HuH-7.5 (cell line): ENCODE measurements around the gene FBXW11.
A peak's percentile ranks its signal among the peaks of the same experiment; 100 is the strongest.

ENCODE experiments used
- DNase-seq: peaks from one replicate; pipeline ENCODE4 v3.0.0; 2011; ENCODE audit warnings: low spot score

Gene FBXW11

DNA sequence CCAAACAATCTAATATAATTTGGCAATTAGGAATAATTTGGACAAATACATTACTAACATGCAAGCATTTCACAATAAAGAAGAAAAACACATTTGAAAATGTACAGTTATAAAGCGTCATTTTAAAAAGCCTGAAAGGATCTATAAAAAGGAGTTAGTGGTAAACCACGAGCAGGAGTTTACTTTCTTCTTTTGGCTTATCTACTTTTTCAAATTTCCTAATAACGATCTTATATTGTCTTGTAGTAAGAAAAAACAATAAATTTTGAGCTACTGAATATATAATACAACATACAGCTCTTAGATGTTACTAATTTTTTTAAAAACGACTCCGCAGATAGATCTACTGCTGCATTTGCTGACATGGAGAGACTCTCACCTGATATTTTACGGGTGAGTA lies 141.0 kb downstream of the FBXW11 start:
- no peak for DNase-seq

GRCh38 chr5:171863935-171864334 lies 142.5 kb downstream of the FBXW11 start:
- DNase-seq = no peak

GRCh38 chr5:171862624-171863023 lies 143.8 kb downstream of the FBXW11 start:
- DNase-seq = no peak

DNA sequence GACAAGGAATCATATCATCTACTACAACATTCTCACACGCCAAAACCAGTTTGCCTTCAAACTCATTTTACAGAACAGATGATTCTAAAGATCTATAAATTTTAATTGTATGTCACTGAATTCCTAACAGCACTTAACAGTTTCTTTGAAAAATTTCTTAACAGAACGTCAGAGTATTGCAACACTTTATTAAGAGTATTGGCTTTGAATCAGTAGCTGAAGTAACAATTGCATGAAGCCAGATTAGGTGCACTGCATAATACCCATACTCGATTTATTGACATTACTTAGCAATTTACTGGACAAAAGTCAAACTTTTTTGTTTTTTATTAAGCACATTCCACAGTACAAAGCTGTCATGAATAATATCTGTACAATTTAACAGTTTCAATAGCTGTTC lies 145.1 kb downstream of the FBXW11 start:
- DNase-seq = no peak

GRCh38 chr5:171858303-171858702 lies 148.1 kb downstream of the FBXW11 start:
- no peak for DNase-seq

GRCh38 chr5:171857489-171857876 lies 149.0 kb downstream of the FBXW11 start:
- no peak for DNase-seq

DNA sequence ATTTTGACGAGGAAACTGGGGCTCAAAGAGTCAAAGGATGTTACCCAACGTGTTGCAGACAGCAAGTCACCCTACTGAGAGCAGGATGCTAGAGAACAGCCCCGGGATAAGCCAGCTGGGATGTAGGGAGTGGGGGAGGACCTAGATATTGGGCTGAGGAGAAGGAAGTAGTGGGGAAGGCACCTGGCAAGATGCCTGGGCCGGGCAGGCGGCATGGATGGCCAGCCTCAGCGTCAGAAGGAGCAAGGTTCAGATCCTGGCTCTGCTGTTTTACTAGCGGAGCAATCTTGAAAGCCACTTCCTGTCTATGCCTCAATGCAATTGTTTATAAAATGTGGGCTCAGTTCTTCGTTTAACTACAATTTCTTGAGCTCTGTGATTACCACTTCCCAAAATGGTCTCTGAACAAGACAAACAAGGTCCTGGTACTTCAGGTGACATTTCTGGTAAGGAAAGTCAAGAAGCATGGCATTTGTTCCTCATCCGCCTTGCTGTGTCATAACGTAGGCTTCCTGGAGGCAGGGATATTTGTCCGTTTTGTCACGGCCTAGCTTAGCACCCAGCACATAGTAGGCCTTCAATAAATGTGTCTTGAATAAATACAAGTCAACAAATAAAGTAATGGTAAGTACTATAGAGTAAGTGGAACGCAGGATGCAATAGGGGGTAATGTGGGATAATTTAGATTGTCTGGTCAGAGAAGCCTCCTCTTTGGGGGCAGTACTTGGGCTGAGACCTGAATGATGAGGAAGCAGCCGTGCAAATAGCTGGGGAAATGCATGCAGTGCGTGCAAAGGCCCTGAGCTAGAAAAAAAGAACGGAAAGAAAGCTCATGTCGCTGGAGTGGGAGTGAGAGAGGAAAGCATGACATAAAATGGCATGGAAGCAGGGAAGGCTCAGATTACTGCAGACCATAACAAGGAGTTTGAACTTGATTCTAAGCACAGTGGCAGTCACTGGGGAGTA lies 150.4 kb downstream of the FBXW11 start:
- DNase-seq = no peak

GRCh38 chr5:171855265-171855664 lies 151.2 kb downstream of the FBXW11 start:
- DNase-seq = no peak

- no peak for DNase-seq
These were observed 154.2 kb downstream of the FBXW11 start for GRCh38 chr5:171852255-171852681.

DNA sequence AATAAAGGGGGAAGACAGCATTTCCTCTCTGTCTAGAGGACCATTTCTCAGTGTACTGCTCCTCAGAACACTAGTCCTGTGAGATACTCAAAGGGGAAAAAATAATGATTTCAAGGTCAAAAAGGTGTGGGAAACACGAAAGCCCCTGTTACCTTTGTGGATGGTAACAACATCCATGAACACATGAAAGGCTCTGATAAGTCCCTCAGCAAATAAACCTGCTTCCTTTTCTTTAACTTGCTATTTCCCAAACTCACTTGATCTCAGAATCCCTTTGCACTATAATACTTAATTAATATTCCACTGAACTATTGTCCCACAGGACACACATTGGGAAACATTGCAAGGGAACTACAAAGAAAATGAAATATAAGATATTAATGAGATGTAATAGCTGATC lies 155.2 kb downstream of the FBXW11 start:
- DNase-seq = no peak

- DNase-seq = peak; percentile 46
These were observed 156.0 kb downstream of the FBXW11 start for GRCh38 chr5:171850324-171850947.

GRCh38 chr5:171849585-171850323 lies 156.7 kb downstream of the FBXW11 start:
- DNase-seq = no peak

DNA sequence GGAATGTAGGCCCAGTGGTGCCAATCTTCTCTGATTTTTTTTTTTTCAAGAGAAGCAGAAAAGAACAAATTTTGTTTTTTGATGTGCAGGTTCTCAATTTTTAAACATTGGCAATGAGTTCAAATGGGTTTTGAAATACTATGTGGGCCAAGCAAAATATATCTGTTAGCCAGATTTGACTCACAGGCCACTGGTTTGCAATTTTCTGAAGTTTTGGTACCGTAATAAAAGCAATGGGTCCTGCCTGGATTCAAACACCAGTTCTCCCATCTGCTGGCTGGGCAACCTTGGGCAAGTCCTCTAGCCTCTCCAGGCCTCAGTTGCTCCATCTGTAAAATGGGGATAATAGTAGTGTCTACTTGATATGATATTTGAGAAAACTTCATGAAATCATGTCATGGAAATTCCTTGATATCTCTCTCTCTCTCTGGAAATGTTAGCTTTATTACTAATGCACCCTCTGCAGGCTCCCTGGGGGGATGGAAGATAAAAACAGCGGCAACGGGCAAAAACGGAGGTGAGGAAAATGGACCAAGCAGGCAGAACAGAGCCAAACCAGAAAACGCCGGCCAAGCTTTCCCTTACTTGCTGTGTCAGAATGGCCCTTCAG lies 157.4 kb downstream of the FBXW11 start:
- no peak for DNase-seq

DNA sequence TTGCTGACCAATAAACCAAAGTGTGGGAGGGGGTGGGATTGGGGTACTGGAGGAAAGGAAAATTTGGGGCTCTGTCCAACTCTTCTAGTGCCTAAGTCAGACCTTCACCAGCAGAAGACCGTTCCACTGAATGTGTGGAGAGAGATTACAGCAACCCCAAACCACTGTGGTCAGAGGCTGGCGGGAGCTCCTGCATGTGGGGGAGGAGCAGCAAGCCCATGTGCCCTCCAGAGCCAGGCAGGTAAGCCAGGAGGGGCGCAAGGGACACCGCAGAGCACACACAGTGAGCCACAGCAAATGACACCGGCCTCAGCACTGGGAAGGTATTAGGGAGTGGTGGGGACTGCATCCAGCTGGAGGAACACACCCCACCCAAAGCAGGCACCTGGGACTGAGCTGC lies 158.0 kb downstream of the FBXW11 start:
- DNase-seq = no peak

GRCh38 chr5:171848006-171848405 lies 158.4 kb downstream of the FBXW11 start:
- DNase-seq = no peak

DNA sequence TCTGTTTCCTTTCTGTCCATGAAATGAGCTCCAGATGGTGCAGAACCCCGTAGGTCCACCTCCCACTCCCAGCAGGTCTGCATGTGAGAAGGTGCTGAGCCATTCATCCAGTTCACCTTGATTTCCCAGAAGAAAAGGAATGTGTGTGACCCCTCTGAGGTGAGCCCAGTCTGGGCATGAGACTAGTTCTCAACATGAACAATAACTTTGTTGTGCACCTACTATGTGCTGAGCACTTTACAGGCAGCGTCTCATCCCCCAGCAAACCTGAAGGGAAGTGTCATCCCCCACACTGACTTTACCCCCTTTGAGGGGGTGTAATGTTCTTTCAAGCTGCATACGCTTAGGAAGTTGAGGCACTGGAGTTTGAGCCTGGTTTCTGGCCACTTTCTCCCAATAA lies 159.4 kb downstream of the FBXW11 start:
- no peak for DNase-seq

DNA sequence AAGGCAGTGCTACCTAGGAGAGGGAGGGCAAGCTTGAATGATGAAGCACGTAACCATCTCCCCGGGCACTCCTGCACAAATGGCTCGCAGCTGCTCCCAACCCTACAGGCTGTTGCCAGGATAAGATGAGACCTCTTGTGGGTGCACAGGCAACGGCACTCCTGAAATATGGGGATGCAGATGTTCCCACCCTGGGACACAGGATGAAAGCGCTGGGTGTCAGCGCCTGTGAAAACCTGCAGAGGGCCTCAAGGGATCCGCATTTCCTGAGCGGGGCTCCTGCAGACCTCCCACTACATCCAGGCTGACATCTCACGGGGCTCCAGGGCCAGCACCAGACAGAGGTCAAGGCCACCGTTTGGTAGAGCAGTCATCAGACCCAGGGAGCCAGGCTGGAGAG lies 160.1 kb downstream of the FBXW11 start:
- no peak for DNase-seq

DNA sequence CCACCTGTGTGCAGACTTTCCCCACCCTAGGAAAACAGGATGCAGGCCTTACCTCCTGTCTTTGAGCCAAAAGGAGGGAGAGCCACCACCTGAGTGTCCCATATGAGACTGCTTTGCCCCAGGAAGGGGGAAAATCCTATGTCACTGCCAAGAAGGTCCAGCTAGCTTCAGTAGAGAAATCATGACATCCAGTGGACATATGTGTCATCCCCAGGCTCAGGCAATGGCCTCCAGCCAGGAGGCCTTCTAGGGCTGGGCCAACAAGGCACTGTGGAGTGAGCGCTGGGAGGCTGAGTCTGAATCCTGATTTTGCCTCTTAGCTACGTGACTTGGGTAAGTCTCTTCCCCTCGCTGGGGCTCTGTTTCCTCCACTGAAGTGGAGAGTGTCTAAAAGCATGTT lies 160.6 kb downstream of the FBXW11 start:
- no peak for DNase-seq

GRCh38 chr5:171845040-171845630 lies 161.3 kb downstream of the FBXW11 start:
- no peak for DNase-seq

- DNase-seq = no peak
These were observed 163.6 kb downstream of the FBXW11 start for GRCh38 chr5:171842777-171843328.

DNA sequence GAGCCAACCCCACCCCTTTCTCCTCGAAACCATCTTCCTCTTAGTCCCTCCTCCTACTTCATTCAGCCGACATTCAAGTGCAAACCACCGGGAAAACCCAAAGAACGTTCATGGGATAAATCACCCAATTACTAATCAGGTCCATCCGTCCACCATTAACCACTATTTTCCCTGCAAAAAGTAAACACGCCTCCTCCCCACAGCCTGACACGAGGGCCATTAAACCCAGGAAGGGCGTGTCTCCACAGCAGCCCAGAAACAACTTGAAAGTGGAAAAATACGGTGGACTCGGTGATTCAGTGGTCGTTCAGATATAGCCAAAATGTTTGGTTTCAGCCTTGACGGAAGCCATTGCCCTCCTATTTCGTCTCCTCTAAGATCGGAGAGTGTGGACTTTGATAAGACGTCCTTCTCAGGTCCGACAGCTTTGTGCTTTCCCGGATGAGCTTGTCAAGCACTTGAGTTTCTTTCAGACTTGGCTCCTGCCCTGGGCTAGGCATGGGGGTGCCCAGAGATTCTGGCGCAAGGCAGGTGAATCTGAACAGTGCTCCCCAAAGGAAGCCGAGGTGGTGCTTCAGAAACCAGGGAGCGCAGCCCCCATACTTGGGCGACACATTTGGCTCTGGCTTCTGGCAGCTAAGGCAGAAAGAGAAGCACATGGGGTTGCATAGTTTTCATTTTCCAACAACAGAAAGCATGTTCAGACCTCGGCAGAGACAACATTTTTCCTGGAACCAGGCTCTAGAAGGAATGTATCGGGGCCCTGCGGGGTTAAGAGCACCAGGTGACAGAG lies 164.3 kb downstream of the FBXW11 start:
- DNase-seq = no peak
